Caco-2 (cell line): ENCODE data around the gene SLC4A5. TPM values are rescaled to one million over a fixed set of nuclear protein-coding genes. Genes with fewer than 3 reads are reported as not detected.

ENCODE experiments used
- BruUV-seq: library from RNA; stranded (reverse); fragments of 400-500 nt; replicated peaks from 2 replicates; lab custom pipeline; 2021; lab: Mats Ljungman, UMichigan
- CTCF ChIA-PET: fragments of 300-600 bp; sonication (Branson Sonifier 250); formaldehyde crosslinking; loops from one replicate; lab custom pipeline; 2022; ENCODE audit warnings: antibody characterized with exemption; lab: Charles Lee
- POLR2A ChIA-PET: fragments of 300-600 bp; sonication (Branson Sonifier 250); formaldehyde crosslinking; loops from one replicate; lab custom pipeline; 2022; ENCODE audit warnings: antibody characterized with exemption; lab: Charles Lee
- DNase-seq, 2 experiments: peaks; one replicate each; pipeline versions ENCODE4 v3.0.0 to v3.0.0-alpha.2; 2020 to 2022
- H3K27me3 ChIP-seq: replicated peaks from 2 replicates; pipeline ENCODE4 v1.6.0; 2011; ENCODE audit warnings: low read length; ENCODE audit not compliant: control insufficient read depth, insufficient read depth
- H3K36me3 ChIP-seq: 2 replicates; pipeline ENCODE4 v1.5.1; 2011; ENCODE audit warnings: low read length; ENCODE audit not compliant: control insufficient read depth, insufficient read depth
- H3K4me1 ChIP-seq: fragments of 250-450 bp; sonication (Bioruptor Pico); 2 replicates; pipeline ENCODE4 v1.5.1; 2020; ENCODE audit warnings: mild to moderate bottlenecking
- H3K4me3 ChIP-seq: 2 replicates; pipeline ENCODE4 v1.5.1; 2011; ENCODE audit warnings: low read depth, mild to moderate bottlenecking, control low read depth, low read length
- H3K9me3 ChIP-seq: fragments of 250-450 bp; sonication (Bioruptor Pico); 2 replicates; pipeline ENCODE4 v1.5.1; 2020; ENCODE audit warnings: mild to moderate bottlenecking, moderate library complexity
- H3K27ac Mint-ChIP-seq: one replicate; pipeline ENCODE4 v1.8.0; 2022; ENCODE audit warnings: mixed read lengths; ENCODE audit not compliant: unreplicated experiment
- H3K27me3 Mint-ChIP-seq: one replicate; pipeline ENCODE4 v1.8.0; 2022; ENCODE audit warnings: mixed read lengths; ENCODE audit not compliant: insufficient read depth, unreplicated experiment
- H3K36me3 Mint-ChIP-seq: one replicate; pipeline ENCODE4 v1.8.0; 2022; ENCODE audit warnings: mild to moderate bottlenecking, mixed read lengths; ENCODE audit not compliant: insufficient read depth, unreplicated experiment
- H3K4me1 Mint-ChIP-seq: one replicate; pipeline ENCODE4 v1.8.0; 2022; ENCODE audit warnings: low read depth, mixed read lengths; ENCODE audit not compliant: unreplicated experiment
- H3K4me3 Mint-ChIP-seq: one replicate; pipeline ENCODE4 v1.8.0; 2022; ENCODE audit warnings: mild to moderate bottlenecking, moderate library complexity, mixed read lengths; ENCODE audit not compliant: unreplicated experiment
- H3K9me3 Mint-ChIP-seq: one replicate; pipeline ENCODE4 v1.8.0; 2022; ENCODE audit warnings: mixed read lengths; ENCODE audit not compliant: unreplicated experiment
- CTCF ChIP-seq, 2 experiments: fragments of 200-600 bp in 1 of 2; IDR thresholded peaks; 1 replicate in 1 of 2; 2 replicates in 1 of 2; pipeline versions ENCODE4 v1.5.1 to v1.8.0; 2011 to 2022; ENCODE audit warnings: antibody characterized with exemption in 1 of 2, control low read depth in 1 of 2, inconsistent platforms in 1 of 2, low read depth in 1 of 2, low read length in 1 of 2, mild to moderate bottlenecking in 1 of 2, moderate library complexity in 1 of 2; ENCODE audit not compliant: insufficient read depth in 1 of 2, severe bottlenecking in 1 of 2, unreplicated experiment in 1 of 2
- intact Hi-C: fragments of 100-400 bp; cut with micrococcal nuclease; formaldehyde crosslinking; loops from one replicate; pipeline ENCODE4 v1.10.0; 2022; ENCODE audit not compliant: unreplicated experiment
- total RNA-seq: library from RNA; stranded (reverse); gene quantifications from 2 replicates; pipeline ENCODE4 v1.2.3, GENCODE V29; 2022

Gene SLC4A5
- total RNA-seq, 1 experiment from 2014 or later, result 2.2 TPM

- ChIA-PET POLR2A (no interaction called here), CTCF (interaction anchor here (1.3 kb wide), 1 partner anchor 504 kb away, joined by 3 read pairs; the partner anchor contains the start of gene STAMBP)
- TF ChIP-seq CTCF (IDR thresholded peaks at IDR 0.05; ENCODE audit: insufficient read depth in 1 of 2, low read depth in 1 of 2, low read length in 1 of 2, severe bottlenecking in 1 of 2, unreplicated experiment in 1 of 2), result no peak
Measured at GRCh38 chr2:74332550-74333174, 10.6 kb downstream of the SLC4A5 start.

GRCh38 chr2:74328573-74328972 lies 14.6 kb downstream of the SLC4A5 start:
- CTCF ChIA-PET, result no interaction called here
- no peaks in the 10 kb centered on the region for H3K4me1 Mint-ChIP-seq
- POLR2A ChIA-PET, result no interaction called here

More at GRCh38 chr2:74332550-74333174, 10.6 kb downstream of the SLC4A5 start:
- H3K9me3 Mint-ChIP-seq, result no peaks in the 10 kb centered on the region
- Histone ChIP-seq H3K36me3 (no peaks in the 10 kb centered on the region), H3K4me1 (no peaks in the 10 kb centered on the region), H3K9me3 (no peaks in the 10 kb centered on the region), H3K27me3 (no peaks in the 10 kb centered on the region), H3K4me3 (no peak overlapping the region)
- BruUV-seq, result no TSS peak
- intact Hi-C loops, result no loop called here
- H3K4me1 Mint-ChIP-seq, result no peaks in the 10 kb centered on the region
- H3K27ac Mint-ChIP-seq, result no peak overlapping the region
- no peaks in the 10 kb centered on the region for H3K36me3 Mint-ChIP-seq
- no peaks in the 10 kb centered on the region for H3K27me3 Mint-ChIP-seq
- no peak overlapping the region for H3K4me3 Mint-ChIP-seq
- DNase-seq, result no peak

GRCh38 chr2:74328074-74328473 lies 15.1 kb downstream of the SLC4A5 start:
- Mint-ChIP-seq H3K27me3 (no peaks in the 10 kb centered on the region), H3K36me3 (no peaks in the 10 kb centered on the region), H3K9me3 (no peaks in the 10 kb centered on the region), H3K27ac (no peak overlapping the region), H3K4me1 (no peaks in the 10 kb centered on the region), H3K4me3 (no peak overlapping the region)
- H3K36me3 ChIP-seq, result no peaks in the 10 kb centered on the region
- no peaks in the 10 kb centered on the region for H3K4me1 ChIP-seq
- no peaks in the 10 kb centered on the region for H3K27me3 ChIP-seq
- H3K9me3 ChIP-seq, result no peaks in the 10 kb centered on the region
- DNase-seq, result no peak
- TF ChIP-seq CTCF (IDR thresholded peaks at IDR 0.05; ENCODE audit: insufficient read depth in 1 of 2, low read depth in 1 of 2, low read length in 1 of 2, severe bottlenecking in 1 of 2, unreplicated experiment in 1 of 2), result no peak
- POLR2A ChIA-PET, result no interaction called here
- no TSS peak for BruUV-seq
- CTCF ChIA-PET, result no interaction called here
- intact Hi-C loops, result no loop called here
- no peak overlapping the region for H3K4me3 ChIP-seq

More at GRCh38 chr2:74328573-74328972, 14.6 kb downstream of the SLC4A5 start:
- DNase-seq, result no peak
- no peaks in the 10 kb centered on the region for H3K9me3 Mint-ChIP-seq
- no peaks in the 10 kb centered on the region for H3K27me3 Mint-ChIP-seq
- intact Hi-C loops, result no loop called here
- H3K27me3 ChIP-seq, result no peaks in the 10 kb centered on the region
- BruUV-seq, result no TSS peak
- no peaks in the 10 kb centered on the region for H3K36me3 ChIP-seq
- H3K27ac Mint-ChIP-seq, result no peak overlapping the region
- no peaks in the 10 kb centered on the region for H3K4me1 ChIP-seq
- no peak for TF ChIP-seq CTCF (IDR thresholded peaks at IDR 0.05; ENCODE audit: insufficient read depth in 1 of 2, low read depth in 1 of 2, low read length in 1 of 2, severe bottlenecking in 1 of 2, unreplicated experiment in 1 of 2)
- H3K9me3 ChIP-seq, result no peaks in the 10 kb centered on the region
- H3K36me3 Mint-ChIP-seq, result no peaks in the 10 kb centered on the region
- H3K4me3 Mint-ChIP-seq, result no peak overlapping the region
- H3K4me3 ChIP-seq, result no peak overlapping the region
